ENCODE results near the gene TMEM14B.
A peak's percentile ranks its signal among the peaks of the same experiment; 100 is the strongest.
"Not testable (repeated sequence)": the region's sequence is repeated elsewhere in the genome, so short reads cannot be mapped to it uniquely, and the experiment has no call there.

The TMEM14B gene

DNA sequence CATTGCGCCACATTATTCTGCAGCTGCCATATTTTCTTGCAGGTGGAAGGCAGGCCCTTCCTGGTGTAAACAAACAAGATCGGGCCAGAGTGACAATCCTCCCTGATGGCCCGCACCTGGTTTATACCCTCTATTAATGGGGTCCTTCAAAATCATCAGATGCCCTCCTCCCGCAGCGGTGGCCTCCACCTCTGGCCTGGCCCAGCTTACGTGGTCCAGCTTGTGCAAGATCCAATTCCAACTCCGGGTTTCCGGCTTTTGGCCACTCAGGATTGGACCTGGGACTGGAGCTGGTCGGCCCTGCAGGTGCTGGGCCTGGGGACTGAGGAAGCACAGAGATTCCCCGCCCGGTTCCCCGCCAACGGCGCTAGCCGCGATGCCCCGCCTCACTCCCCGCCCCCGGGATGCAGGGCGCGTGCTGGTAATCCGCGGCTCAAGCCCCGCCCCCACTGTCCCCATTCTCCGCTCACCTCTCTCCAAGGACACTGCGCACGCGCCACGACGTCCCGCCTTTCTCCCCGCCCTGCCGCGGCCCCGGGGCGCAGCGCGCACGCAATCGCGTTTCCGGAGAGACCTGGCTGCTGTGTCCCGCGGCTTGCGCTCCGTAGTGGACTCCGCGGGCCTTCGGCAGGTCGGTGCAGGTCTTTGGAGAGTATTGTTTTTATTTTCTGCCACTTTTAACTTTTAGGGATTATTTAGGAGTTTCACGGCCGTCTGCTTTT, at the start of gene TMEM14B:
TSS of gene TMEM14B (plus strand) at position 555 of the 722 bp plus-strand sequence. CDS start 1,441 bp downstream, outside the sequence.
- H3K4me3 ChIP-seq (replicated peaks; ENCODE audit: low read depth, low read length), result peak within 1 kb of the TSS; percentile 78
- TF ChIP-seq, protein P1, sequence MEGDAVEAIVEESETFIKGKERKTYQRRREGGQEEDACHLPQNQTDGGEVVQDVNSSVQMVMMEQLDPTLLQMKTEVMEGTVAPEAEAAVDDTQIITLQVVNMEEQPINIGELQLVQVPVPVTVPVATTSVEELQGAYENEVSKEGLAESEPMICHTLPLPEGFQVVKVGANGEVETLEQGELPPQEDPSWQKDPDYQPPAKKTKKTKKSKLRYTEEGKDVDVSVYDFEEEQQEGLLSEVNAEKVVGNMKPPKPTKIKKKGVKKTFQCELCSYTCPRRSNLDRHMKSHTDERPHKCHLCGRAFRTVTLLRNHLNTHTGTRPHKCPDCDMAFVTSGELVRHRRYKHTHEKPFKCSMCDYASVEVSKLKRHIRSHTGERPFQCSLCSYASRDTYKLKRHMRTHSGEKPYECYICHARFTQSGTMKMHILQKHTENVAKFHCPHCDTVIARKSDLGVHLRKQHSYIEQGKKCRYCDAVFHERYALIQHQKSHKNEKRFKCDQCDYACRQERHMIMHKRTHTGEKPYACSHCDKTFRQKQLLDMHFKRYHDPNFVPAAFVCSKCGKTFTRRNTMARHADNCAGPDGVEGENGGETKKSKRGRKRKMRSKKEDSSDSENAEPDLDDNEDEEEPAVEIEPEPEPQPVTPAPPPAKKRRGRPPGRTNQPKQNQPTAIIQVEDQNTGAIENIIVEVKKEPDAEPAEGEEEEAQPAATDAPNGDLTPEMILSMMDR (IDR thresholded peaks at IDR 0.05; ENCODE audit: low read depth, low read length, missing control alignments), result no peak
- DNase-seq (ENCODE audit: extremely low read depth, low read depth), result peak; percentile 90

DNA sequence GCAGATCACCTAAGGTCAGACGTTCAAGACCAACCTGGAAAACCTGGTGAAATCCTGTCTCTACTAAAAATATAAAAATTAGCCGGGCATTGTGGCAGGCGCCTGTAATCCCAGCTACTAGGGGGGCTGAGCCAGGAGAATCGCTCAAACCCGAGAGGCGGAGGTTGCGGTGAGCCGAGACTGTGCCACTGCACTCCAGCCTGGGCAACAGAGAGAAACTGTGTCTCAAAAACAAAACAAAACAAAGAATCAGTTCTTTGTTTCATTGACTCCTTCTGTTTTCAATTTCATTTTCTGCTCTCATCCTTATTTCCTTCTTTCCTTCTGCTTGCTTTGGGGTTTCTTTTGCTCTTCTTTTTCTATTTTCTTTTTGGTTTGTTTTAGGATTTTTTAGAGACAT, 33.6 kb upstream of the TMEM14B start:
- no peak overlapping the region for H3K4me3 ChIP-seq (replicated peaks; ENCODE audit: low read depth, low read length)
- TF ChIP-seq, protein P1 (IDR thresholded peaks at IDR 0.05; ENCODE audit: low read depth, low read length, missing control alignments), result no peak
- DNase-seq (ENCODE audit: extremely low read depth, low read depth), result no peak

DNA sequence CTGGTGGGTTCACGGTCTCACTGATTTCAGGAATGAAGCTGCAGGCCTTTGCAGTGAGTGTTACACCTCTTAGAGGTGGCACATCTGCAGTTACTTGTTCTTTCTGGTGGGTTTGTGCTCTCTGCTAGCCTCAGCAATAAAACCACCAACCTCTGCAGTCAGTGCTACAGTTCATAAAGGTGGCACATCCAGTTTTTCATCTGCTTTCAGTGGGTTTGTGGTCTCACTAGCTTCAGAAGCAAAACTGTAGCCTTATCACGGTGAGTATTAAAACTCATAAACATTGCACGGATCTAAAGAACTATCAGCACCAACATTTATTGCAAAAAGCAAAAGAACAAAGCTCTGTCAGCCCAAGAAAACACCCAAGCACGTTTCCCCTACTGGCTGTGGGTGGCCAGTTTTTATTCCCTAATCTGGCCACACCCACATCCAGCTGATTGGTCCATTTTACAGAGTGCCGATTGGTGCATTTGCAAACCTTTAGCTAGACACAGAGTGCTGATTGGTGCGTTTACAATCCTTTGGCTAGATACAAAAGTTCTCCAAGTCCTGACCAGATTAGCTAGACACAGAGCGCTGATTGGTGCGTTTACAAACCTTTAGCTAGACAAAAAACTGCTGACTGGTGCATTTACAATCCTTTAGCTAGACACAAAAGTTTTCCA, 28.2 kb upstream of the TMEM14B start:
- TF ChIP-seq, protein P1 (IDR thresholded peaks at IDR 0.05; ENCODE audit: low read depth, low read length, missing control alignments), result no peak
- DNase-seq (ENCODE audit: extremely low read depth, low read depth), result no peak
- peak overlapping the region; percentile 45 for H3K4me3 ChIP-seq (replicated peaks; ENCODE audit: low read depth, low read length)

DNA sequence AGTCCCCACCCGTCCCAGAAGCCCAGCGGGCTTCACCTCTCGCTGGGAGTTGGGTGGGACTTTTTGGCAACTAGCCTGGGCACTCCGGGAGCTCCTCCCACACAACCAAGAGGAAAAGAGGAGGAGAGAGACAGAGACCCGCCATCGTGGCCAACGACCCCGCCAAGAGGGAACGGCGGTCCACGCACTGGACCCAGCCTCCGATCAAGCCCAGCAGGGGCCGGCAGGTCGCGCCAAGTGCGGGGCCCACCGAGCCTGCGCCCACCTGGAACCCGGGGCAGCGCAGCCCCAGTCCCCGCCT, 27.7 kb upstream of the TMEM14B start:
- DNase-seq (ENCODE audit: extremely low read depth, low read depth), result no peak
- H3K4me3 ChIP-seq (replicated peaks; ENCODE audit: low read depth, low read length), result peak overlapping the region; percentile 45
- TF ChIP-seq, protein P1 (IDR thresholded peaks at IDR 0.05; ENCODE audit: low read depth, low read length, missing control alignments), result no peak

DNA sequence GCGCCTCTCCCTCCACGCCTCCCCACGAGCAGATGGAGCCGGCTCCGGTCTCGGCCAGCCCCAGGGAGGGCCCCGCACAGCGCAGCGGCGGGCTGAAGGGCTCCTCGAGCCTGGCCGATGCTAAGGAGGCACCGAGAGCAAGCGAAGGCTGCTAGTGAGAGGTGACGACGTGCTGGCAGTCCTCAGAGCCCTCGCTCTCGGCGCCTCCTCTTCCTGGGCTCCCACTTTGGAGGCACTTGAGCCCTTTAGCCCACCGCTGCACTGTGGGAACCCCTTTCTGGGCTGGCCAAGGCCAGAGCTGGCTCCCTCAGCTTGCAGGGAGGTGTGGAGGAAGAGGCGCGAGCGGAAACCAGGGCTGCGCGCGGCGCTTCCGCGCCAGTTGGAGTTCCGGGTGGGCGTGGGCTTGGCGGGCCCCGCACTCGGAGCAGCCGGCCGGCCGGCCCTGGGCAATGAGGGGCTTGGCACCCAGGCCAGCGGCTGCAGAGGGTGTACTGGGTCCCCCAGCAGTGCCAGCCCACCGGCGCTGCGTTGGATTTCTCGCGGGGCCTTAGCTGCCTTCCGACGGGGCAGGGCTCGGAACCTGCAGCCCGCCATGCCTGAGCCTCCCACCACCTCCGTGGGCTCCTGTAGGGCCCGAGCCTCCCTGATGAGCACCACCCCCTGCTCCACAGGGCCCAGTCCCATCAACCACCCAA, 27.2 kb upstream of the TMEM14B start:
- no peak for DNase-seq (ENCODE audit: extremely low read depth, low read depth)
- H3K4me3 ChIP-seq (replicated peaks; ENCODE audit: low read depth, low read length), result peak overlapping the region; percentile 45
- TF ChIP-seq, protein P1 (IDR thresholded peaks at IDR 0.05; ENCODE audit: low read depth, low read length, missing control alignments), result no peak

DNA sequence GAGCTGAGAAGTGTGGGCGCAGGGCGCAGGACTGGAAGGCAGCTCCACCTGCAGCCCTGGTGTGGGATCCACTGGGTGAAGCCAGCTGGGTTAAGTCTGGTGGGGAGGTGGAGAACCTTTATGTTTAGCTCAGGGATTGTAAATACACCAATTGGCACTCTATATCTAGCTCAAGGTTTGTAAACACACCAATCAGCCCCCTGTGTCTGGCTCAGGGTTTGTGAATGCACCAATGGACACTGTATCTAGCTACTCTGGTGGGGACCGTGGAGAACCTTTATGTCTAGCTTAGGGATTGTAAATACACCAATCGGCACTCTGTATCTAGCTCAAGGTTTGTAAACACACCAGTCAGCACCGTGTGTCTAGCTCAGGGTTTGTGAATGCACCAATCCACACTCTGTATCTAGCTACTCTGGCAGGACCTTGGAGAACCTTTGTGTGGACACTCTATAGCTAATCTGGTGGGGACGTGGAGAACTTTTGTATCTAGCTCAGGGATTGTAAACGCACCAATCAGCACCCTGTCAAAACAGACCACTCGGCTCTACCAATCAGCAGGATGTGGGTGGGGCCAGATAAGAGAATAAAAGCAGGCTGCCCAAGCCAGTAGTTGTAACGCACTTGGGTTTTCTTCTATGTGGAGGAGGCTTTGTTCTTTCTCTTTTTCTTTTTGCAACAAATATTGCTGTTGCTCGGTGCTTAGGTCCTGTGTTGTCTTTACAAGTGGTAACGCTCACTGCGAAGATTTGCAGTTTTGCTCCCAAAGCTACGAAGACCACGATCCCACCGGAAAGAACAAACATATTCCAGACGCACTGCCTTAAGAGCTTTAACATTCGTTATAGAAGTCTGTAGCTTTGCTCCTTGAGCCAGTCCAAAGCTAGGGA, 26.4 kb upstream of the TMEM14B start:
- DNase-seq (ENCODE audit: extremely low read depth, low read depth), result not testable (repeated sequence)
- peak overlapping the region; percentile 45 for H3K4me3 ChIP-seq (replicated peaks; ENCODE audit: low read depth, low read length)

All from HFF-Myc (cell line).